H1 (cell line): ENCODE measurements around the gene UBE2J1. TPM values are rescaled to one million over a fixed set of nuclear protein-coding genes. Genes with fewer than 3 reads are reported as not detected.

Experiments
- EP300 ChIP-seq, 2 experiments: IDR thresholded peaks; 1 replicate in 1 of 2; 2 replicates in 1 of 2; pipeline ENCODE4 v1.6.1; 2011 to 2012; ENCODE audit warnings: low read depth in 2 of 2, low read length in 2 of 2, mild to moderate bottlenecking in 2 of 2, borderline replicate concordance in 1 of 2, inconsistent platforms in 1 of 2, moderate library complexity in 1 of 2
- PHF8 ChIP-seq: fragments of 200-600 bp; sonication (generic); conservative IDR thresholded peaks from 2 replicates; pipeline ENCODE4 v1.7.1; 2012; ENCODE audit warnings: low read depth, mild to moderate bottlenecking, inconsistent platforms, low read length, moderate library complexity
- POU5F1 ChIP-seq: IDR thresholded peaks from 2 replicates; pipeline ENCODE4 v1.6.1; 2011; ENCODE audit warnings: low read depth, mild to moderate bottlenecking, low read length, moderate library complexity
- RAD21 ChIP-seq, 2 experiments: IDR thresholded peaks in 1 of 2; conservative IDR thresholded peaks in 1 of 2; 2 replicates each; pipeline ENCODE4 v1.6.1; 2011; ENCODE audit warnings: low read depth in 2 of 2, low read length in 2 of 2, improper control_type of control experiment in 1 of 2, inconsistent platforms in 1 of 2, mild to moderate bottlenecking in 1 of 2, moderate library complexity in 1 of 2
- TEAD4 ChIP-seq: IDR thresholded peaks from 2 replicates; pipeline ENCODE4 v1.6.1; 2012; ENCODE audit warnings: low read depth, low read length, inconsistent platforms, mixed read lengths
- polyA plus RNA-seq, 7 experiments: library from polyadenylated mRNA; depleted of rRNA in 3 of 7; stranded (reverse) in 5 of 7; unstranded in 2 of 7; fragments of >200 nt in 5 of 7; fragments of 200-250 nt in 2 of 7; gene quantifications; 1 replicate in 5 of 7; 2 replicates in 1 of 7; 4 replicates in 1 of 7; pipeline versions ENCODE4 v1.2.1 to v1.2.3, GENCODE V29; 2011 to 2013; ENCODE audit warnings: missing spikeins in 2 of 7, mixed read lengths in 2 of 7
- total RNA-seq: library from RNA; stranded (reverse); fragmentation: NEBNext Ultra II Directional; extraction: Animal tissue kit (Norgen Biotek cat#: 25700); gene quantifications from 2 replicates; pipeline ENCODE4 v1.2.1, GENCODE V29; 2021

UBE2J1 gene
- total and polyA plus RNA-seq, 2 of the 8 experiments (the other 6 are each of a cell fraction or from before 2014, with no cell fraction given), result 8.5 to 15.2 TPM

GRCh38 chr6:89368107-89368506 lies 15.6 kb upstream of the UBE2J1 start (continued):
- no peak for TF ChIP-seq EP300 (IDR thresholded peaks at IDR 0.05; ENCODE audit: borderline replicate concordance in 1 of 2, low read depth in 2 of 2, low read length in 2 of 2)
- TF ChIP-seq TEAD4, result no peak
- TF ChIP-seq PHF8, result no peak
- peak; percentile 68 to 81 for TF ChIP-seq RAD21 (IDR thresholded peaks at IDR 0.05 in 1 of 2, conservative IDR thresholded peaks at IDR 0.05 in 1 of 2; ENCODE audit: low read depth in 2 of 2, low read length in 2 of 2)
- TF ChIP-seq POU5F1, result no peak
